ACC112 (cell line): ENCODE measurements around the gene CDH16.

Experiments used
- H2AFZ ChIP-seq: fragments of 200-600 bp; sonication (generic); one replicate; pipeline ENCODE4 v1.6.0; 2017; ENCODE audit warnings: antibody characterized with exemption, low read length; ENCODE audit not compliant: unreplicated experiment
- H3K27ac ChIP-seq: fragments of 200-600 bp; sonication (generic); 2 replicates; pipeline ENCODE4 v1.5.1; 2014; ENCODE audit warnings: low read depth, mild to moderate bottlenecking, antibody characterized with exemption, low read length, moderate library complexity
- H3K27me3 ChIP-seq: fragments of 200-600 bp; sonication (generic); 2 replicates; pipeline ENCODE4 v1.6.1; 2014; ENCODE audit warnings: mild to moderate bottlenecking, antibody characterized with exemption, low read length, moderate library complexity, mixed read lengths; ENCODE audit not compliant: insufficient read depth
- H3K36me3 ChIP-seq: fragments of 200-600 bp; sonication (generic); 2 replicates; pipeline ENCODE4 v1.6.1; 2016; ENCODE audit warnings: mild to moderate bottlenecking, antibody characterized with exemption, low read length, moderate library complexity, mixed read lengths; ENCODE audit not compliant: insufficient read depth
- H3K4me1 ChIP-seq: fragments of 200-600 bp; sonication (generic); one replicate; pipeline ENCODE4 v1.6.1; 2016; ENCODE audit warnings: low read length, mixed read lengths; ENCODE audit not compliant: insufficient read depth, unreplicated experiment, control insufficient read depth
- H3K4me3 ChIP-seq: fragments of 200-600 bp; sonication (generic); 2 replicates; pipeline ENCODE4 v1.5.1; 2014; ENCODE audit warnings: mild to moderate bottlenecking, low read depth, low read length
- H3K79me2 ChIP-seq: fragments of 200-600 bp; sonication (generic); one replicate; pipeline ENCODE4 v1.6.0; 2016; ENCODE audit warnings: low read length; ENCODE audit not compliant: control insufficient read depth, unreplicated experiment, insufficient read depth

Gene CDH16

DNA sequence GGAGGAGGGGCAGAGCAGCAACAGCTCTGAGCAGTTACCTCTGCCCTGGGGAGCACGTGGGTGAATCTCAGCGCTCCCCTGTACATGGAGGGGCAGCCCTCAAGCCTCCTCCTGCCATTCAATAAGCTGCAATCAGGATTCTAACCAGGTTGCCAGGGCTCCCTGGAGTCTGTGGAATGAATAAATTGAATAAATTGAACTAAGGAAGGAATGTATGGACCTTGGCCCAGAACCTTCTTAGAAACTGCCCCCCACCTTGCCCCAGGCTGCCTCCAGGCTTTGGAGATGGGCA lies 1.6 kb upstream of the CDH16 start:
- H3K27me3 ChIP-seq = peaks cover 21% of the 10 kb centered on the region
- no peak overlapping the region for H3K27ac ChIP-seq
- H3K36me3 ChIP-seq = no peaks in the 10 kb centered on the region
- no peak overlapping the region for H2AFZ ChIP-seq
- no peaks in the 10 kb centered on the region for H3K79me2 ChIP-seq
- H3K4me1 ChIP-seq = peaks cover 14% of the 10 kb centered on the region
- no peak overlapping the region for H3K4me3 ChIP-seq

- Histone ChIP-seq H3K4me3 (no peak overlapping the region), H2AFZ (no peak overlapping the region), H3K27ac (no peak overlapping the region), H3K27me3 (peaks cover 17% of the 10 kb centered on the region), H3K4me1 (peaks cover 14% of the 10 kb centered on the region), H3K79me2 (no peaks in the 10 kb centered on the region), H3K36me3 (no peaks in the 10 kb centered on the region)
These were observed 1.0 kb upstream of the CDH16 start for GRCh38 chr16:66919569-66920298.

- Histone ChIP-seq H3K27me3 (peaks cover 15% of the 10 kb centered on the region), H2AFZ (no peak overlapping the region), H3K4me1 (peaks cover 7% of the 10 kb centered on the region), H3K79me2 (no peaks in the 10 kb centered on the region), H3K4me3 (no peak overlapping the region), H3K27ac (no peak overlapping the region), H3K36me3 (no peaks in the 10 kb centered on the region)
These were observed 330 bp downstream of the CDH16 start for GRCh38 chr16:66918355-66918754.

DNA sequence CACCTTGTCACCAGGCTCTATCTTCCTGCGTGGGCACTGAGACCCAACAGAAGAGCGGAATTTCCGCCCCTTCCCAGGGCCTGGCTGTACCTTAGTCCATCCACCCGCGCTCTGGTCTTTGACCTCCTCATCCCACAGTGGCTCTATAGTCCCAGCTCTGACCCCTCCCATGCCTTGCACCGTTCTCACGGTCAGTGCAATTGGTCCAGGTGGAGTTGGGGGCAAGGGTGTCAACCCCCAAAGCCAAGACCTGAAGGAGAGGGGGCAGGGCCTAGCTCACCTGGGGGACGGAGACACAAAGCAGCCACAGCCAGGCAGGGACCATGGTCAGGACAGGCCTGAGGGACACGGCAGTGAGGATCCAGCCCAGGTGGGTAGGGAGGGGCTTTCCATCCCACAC lies 944 bp downstream of the CDH16 start:
- Histone ChIP-seq H3K36me3 (no peaks in the 10 kb centered on the region), H2AFZ (no peak overlapping the region), H3K27ac (no peak overlapping the region), H3K4me3 (no peak overlapping the region), H3K79me2 (no peaks in the 10 kb centered on the region), H3K27me3 (peaks cover 15% of the 10 kb centered on the region), H3K4me1 (peaks cover 1% of the 10 kb centered on the region)

DNA sequence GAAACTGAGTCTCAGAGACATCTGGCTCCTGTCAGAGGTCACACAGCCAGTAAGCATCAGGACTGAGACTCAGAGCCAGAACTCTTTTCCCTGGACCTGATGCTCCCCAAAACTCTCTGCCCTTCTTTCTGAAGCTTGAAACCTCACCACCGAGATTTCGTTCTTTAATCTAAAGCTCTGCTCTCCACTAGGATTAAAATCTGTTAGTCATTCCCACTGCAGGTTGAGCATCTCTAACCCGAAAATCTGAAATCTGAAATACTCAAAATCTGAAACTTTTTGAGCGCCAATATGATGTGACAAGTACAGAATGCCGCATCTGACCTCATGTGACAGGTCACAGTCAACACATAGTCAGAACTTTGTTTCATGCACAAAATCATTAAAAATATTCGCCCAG lies 2.2 kb downstream of the CDH16 start:
- Histone ChIP-seq H3K79me2 (no peaks in the 10 kb centered on the region), H3K4me1 (peaks cover under 1% of the 10 kb centered on the region), H3K36me3 (no peaks in the 10 kb centered on the region), H3K27me3 (peaks cover 15% of the 10 kb centered on the region), H3K4me3 (no peak overlapping the region), H3K27ac (no peak overlapping the region), H2AFZ (no peak overlapping the region)

- H3K36me3 ChIP-seq = no peaks in the 10 kb centered on the region
- H3K4me3 ChIP-seq = no peak overlapping the region
- H3K27ac ChIP-seq = no peak overlapping the region
- H2AFZ ChIP-seq = no peak overlapping the region
- H3K27me3 ChIP-seq = peaks cover 8% of the 10 kb centered on the region
- H3K4me1 ChIP-seq = peaks cover 5% of the 10 kb centered on the region
- no peaks in the 10 kb centered on the region for H3K79me2 ChIP-seq
These were observed 3.6 kb downstream of the CDH16 start for GRCh38 chr16:66915041-66915440.

DNA sequence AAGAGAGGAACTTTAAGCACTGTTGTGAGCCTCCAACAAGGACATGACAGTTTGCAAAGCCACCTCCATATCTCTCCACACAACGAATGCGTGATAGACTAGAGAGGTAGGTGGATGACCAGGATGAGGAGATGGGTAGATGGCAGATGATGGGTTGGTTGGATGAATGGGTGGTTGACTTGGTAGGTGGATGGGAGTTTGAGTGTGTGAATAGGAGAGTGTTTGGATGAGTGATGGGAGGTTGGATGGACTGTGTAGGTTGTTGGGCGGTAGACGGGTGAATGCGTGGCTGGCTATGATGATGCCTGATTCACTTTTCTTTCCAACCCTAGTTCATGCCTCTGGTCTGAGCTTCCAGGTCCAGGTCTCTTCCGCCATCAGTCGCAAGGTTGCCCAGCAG lies 4.1 kb downstream of the CDH16 start:
- Histone ChIP-seq H3K27me3 (peaks cover 4% of the 10 kb centered on the region; the same call in 1 of the 2 replicates), H3K36me3 (no peaks in the 10 kb centered on the region), H3K27ac (no peak overlapping the region), H2AFZ (no peak overlapping the region), H3K79me2 (no peaks in the 10 kb centered on the region), H3K4me1 (peaks cover 5% of the 10 kb centered on the region), H3K4me3 (no peak overlapping the region)

GRCh38 chr16:66913711-66914110 lies 5.0 kb downstream of the CDH16 start:
- Histone ChIP-seq H3K27ac (no peak overlapping the region), H3K4me1 (peaks cover 5% of the 10 kb centered on the region), H3K4me3 (no peak overlapping the region), H3K27me3 (no peaks in the 10 kb centered on the region), H3K36me3 (no peaks in the 10 kb centered on the region), H2AFZ (no peak overlapping the region), H3K79me2 (no peaks in the 10 kb centered on the region)

DNA sequence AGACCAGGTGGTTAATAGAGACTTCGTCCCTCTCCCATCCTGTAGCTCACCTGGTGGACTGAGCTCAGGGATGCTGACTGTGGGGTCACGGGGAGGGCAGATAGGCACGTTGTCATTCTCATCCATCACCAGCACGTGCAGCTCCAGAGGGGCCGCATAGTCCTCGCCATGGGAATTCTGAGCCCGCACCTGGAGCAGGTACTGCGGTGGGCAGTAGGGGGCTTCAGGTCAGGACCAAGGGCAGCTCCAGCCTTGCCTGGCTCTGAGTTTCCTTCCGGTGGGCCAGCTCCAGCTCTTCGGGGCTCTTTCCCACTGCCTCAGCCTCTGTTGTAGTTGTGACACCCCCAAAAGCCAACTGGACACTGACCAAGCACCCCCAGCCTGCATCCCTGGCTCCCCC lies 5.6 kb downstream of the CDH16 start:
- no peak overlapping the region for H3K4me3 ChIP-seq
- H3K4me1 ChIP-seq = peaks cover 5% of the 10 kb centered on the region
- H3K36me3 ChIP-seq = no peaks in the 10 kb centered on the region

GRCh38 chr16:66911801-66912200 lies 6.9 kb downstream of the CDH16 start:
- no peak overlapping the region for H2AFZ ChIP-seq
- H3K27ac ChIP-seq = no peak overlapping the region
- peaks cover 5% of the 10 kb centered on the region for H3K4me1 ChIP-seq
- H3K4me3 ChIP-seq = no peak overlapping the region
- no peaks in the 10 kb centered on the region for H3K27me3 ChIP-seq
- no peaks in the 10 kb centered on the region for H3K36me3 ChIP-seq
- H3K79me2 ChIP-seq = no peaks in the 10 kb centered on the region

More for the DNA sequence above, 5.6 kb downstream of the CDH16 start:
- no peaks in the 10 kb centered on the region for H3K27me3 ChIP-seq
- H2AFZ ChIP-seq = no peak overlapping the region
- no peak overlapping the region for H3K27ac ChIP-seq
- H3K79me2 ChIP-seq = no peaks in the 10 kb centered on the region

GRCh38 chr16:66911112-66911511 lies 7.6 kb downstream of the CDH16 start:
- peaks cover 5% of the 10 kb centered on the region for H3K4me1 ChIP-seq
- no peak overlapping the region for H2AFZ ChIP-seq
- no peak overlapping the region for H3K4me3 ChIP-seq
- H3K27me3 ChIP-seq = no peaks in the 10 kb centered on the region
- no peaks in the 10 kb centered on the region for H3K36me3 ChIP-seq
- H3K79me2 ChIP-seq = no peaks in the 10 kb centered on the region
- no peak overlapping the region for H3K27ac ChIP-seq
